C1 segment of cervical spinal cord (tissue), 14 donors: Measurements from ENCODE around the gene NSMF.
"Not testable (repeated sequence)": the region's sequence is repeated elsewhere in the genome, so short reads cannot be mapped to it uniquely, and the experiment has no call there.

Experiments used
- DNase-seq, 14 donors: peaks; one replicate each; lab custom pipeline; 2025; lab: John Stamatoyannopoulos, UW

NSMF gene

DNA sequence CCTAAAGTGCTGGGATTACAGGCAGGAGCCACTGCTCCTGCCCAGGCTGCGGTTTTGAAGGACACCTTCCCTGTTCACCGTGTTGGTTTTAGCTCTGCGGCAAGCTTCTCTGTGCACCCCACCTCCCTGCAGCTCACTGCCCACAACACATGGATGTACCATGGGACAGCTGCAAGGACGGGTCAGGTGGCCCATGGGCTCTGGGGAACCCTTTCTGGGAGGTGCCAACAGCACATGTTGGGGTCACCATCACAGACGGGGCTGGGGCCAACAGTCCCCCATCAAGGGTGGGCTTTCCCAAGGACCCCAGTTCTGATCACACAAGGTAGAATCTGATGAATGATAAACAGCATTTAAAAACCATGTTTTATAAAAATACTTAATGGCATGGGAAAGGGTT, 43.7 kb downstream of the NSMF start:
- DNase-seq = no peak

DNA sequence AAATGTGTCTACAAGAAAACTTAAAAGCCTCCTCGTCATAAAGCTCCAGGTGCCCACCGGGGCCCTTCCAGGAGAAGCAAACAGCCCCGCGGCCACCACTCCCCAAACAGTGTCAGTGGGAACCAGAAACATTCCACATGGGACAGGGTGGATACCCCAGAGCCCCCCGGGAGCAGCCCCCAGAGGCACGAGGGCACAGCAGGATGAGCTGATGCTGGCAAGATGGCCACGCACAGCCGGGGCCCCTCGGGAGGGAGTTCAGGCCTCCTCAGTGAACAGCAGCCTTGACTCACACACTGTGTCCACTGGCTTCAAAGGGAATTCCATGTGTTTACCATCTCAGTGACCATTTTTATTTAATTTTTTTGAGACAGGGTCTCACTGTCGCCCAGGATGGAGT, 46.7 kb downstream of the NSMF start:
- no peak for DNase-seq

DNA sequence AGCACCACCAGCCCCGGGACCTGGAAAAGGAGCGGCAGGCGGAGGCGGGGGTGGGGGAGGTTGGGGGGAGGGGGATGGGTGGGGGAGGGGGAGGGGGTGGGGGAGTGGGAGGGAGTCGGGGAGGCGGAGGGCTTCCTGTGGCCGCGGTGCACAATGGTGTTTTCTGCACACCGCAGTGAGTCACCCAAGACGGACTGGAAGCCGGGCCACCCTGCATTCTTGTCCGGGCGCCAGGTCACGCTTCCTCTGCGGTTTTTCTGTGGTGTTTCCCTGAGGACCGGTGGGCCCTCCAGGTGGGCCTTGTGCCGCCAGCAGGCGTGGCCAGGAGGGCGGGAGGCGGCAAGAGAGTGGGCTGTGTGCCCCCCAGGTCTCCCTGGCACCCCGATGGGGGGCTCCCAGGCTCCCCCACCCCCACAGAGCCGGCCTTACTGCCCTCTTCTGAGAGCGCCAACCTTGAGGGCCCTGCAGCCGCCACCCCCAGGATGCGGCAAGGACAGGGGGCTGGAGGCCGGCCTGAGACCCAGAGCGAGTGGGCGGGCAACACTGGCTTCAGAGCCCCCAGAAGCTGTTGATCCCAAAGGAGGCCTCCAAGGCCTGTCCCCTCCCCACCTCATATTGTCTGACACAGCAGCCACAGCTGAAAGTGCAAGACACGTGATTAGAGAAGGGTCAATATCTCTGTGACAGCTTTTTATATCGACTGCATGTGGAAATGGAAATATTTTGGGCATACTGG, 47.3 kb downstream of the NSMF start:
- DNase-seq = peak in 2 of 14 donors; percentile 4 to 29

GRCh38 chr9:137411260-137411644, 47.9 kb downstream of the NSMF start:
- no peak for DNase-seq

DNA sequence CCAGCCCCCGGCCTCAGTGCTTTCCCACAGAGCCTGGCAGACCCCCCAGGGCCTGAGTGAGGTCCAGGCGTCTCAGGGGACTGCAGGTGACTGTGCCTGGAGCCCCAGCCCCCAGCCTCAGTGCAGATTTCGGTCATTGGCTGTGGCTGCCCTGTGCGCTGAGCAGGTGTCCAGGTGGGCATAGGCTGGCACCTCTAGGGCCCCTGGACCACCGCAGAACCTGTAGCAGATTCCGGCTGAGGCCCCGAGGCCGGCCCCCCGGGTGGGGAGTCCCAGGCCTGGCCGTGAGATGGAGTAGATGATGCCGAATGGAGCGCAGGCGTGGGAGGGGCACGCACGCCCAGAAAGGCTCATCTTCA, 48.3 kb downstream of the NSMF start:
- DNase-seq = no peak

GRCh38 chr9:137410236-137410890, 48.8 kb downstream of the NSMF start:
- DNase-seq = not testable (repeated sequence)

GRCh38 chr9:137409515-137409914, 49.6 kb downstream of the NSMF start:
- no peak for DNase-seq

GRCh38 chr9:137408651-137409405, 50.3 kb downstream of the NSMF start:
- no peak for DNase-seq

- DNase-seq = peak in 2 of 14 donors; percentile 13 to 18
Measured at GRCh38 chr9:137407590-137408300, 51.4 kb downstream of the NSMF start.

DNA sequence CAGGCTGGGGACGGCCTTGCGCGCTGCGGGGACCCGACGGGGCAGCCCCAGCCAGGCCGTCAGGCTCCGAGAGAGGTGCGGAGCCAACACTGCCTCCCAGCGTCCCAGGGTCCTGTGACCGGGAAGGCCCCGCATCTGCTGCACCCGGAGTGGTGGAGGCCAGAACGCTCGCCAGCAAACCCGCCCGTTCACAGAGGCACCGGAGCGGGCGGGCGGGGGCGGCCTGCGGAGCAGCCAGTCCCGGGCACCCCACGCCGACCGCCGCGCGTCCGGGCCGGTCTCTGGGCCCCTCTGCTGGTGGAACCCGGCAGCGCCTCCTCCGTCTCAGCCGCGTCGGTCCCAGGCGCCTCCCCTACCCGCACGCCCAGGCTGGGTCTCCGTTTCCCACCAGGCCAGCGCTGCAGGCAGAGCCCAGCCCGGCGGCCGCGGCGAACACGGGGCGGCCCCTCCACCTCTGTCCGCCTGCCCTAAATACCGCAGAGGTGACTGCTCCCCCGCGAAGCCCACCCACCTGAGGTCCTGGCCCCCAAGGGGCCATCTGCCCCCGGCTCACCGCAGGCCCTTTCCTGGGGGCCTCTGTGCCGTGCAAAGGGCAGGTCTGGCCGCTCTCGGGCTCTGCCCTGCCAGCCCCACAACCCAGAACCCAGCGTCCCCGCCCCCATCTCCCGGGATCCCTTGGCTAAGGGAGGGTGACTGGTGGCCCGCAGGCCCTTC, 52.1 kb downstream of the NSMF start:
- peak in 8 of 14 donors; percentile 13 to 68 (median 25) for DNase-seq

GRCh38 chr9:137406085-137406760, 52.9 kb downstream of the NSMF start:
- no peak for DNase-seq

GRCh38 chr9:137405677-137406081, 53.5 kb downstream of the NSMF start:
- DNase-seq = no peak

DNA sequence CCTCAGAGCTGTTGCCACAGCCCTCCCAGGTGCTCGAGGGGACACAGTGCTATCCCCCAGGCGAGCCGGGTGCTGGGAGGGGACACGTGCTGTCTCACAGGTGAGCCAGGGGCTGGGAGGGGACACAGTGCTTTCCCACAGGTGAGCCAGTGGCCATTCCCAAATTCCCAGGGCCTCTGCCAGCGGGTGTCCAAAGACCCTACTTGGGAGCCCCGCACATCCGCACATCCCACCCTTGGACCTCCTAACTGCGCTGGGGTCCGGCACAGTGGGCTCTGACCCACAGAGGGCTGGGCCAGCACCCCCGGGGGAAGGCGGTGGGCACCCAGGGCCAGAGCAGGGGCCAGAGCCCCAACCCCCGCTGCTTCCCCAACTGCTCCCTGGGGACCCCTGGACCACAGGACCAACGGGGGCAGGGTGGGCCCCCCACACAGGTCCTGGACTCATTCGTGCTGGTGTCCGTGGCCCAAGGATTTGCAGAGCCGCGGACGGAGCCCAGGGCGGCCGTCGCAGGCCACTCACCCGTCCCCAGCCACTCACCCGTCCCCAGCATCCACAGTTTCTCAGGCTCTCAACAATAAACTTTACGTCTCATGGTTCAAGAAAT, 54.1 kb downstream of the NSMF start:
- no peak for DNase-seq

- no peak for DNase-seq
Measured at GRCh38 chr9:137403269-137403668, 55.9 kb downstream of the NSMF start.

DNA sequence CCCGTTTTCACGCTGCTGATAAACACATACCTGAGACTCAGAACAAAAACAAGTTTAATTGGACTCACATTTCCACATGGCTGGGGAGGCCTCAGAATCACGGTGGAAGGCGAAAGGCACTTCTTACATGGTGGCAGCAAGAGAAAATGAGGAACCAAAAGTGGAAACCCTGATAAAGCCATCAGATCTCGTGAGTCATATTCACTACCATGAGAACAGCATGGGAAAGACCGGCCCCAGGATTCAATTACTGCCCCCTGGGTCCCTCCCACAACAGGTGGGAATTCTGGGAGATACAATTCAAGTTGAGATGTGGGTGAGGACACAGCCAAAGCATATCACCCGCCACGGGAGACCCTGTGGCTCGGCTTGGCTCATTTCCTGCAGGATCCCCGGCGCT, 56.4 kb downstream of the NSMF start:
- DNase-seq = no peak

GRCh38 chr9:137398561-137399468, 60.3 kb downstream of the NSMF start:
- DNase-seq = no peak

DNA sequence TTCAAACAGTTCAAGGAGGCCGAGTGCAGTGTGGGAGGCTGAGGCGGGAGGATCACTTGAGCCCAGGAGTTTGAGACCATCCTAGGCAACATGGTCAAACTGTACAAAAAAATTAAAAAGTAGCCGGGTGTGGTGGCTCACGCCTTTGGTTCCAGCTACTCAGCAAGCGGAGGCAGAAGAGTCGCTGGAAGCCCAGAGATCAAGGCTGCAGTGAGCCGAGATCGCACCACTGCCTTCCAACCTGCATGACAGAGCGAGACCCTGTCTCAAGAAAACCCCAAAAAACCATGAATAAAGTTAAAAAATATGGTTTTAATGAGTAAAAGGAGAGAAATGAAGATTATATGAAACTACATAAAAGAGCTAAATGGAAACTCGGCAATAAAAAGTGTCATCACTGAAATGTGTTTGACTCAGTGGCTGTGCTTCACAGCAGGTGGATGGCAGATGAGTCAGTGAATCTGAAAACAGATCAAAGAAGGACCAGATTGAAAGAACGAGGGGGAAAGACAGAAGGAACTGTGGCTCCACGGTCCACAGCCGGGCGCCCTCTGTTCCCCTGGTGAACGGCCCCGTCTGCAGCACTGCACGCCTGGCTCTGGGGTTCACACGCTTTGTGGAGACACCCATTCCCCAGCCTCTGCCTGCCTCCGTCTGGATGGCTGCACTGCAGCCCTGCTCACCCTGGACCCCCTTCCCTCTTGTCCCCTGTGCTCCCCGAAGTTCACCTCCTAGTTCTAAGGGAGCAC, 61.3 kb downstream of the NSMF start:
- DNase-seq = no peak
